Glutamatergic neuron (in vitro differentiated cells): ENCODE measurements around the gene ADAMTS17. TPM values are rescaled to one million over a fixed set of nuclear protein-coding genes. Genes with fewer than 3 reads are reported as not detected.

Experiments
- DNase-seq: peaks from one replicate; pipeline ENCODE4 v3.0.0; 2022
- H3K27ac Mint-ChIP-seq: one replicate; pipeline ENCODE4 v1.8.0; 2020; ENCODE audit warnings: mild to moderate bottlenecking, mixed read lengths, inconsistent platforms; ENCODE audit not compliant: unreplicated experiment
- H3K27me3 Mint-ChIP-seq: one replicate; pipeline ENCODE4 v1.8.0; 2020; ENCODE audit warnings: mild to moderate bottlenecking, moderate library complexity, mixed read lengths, inconsistent platforms; ENCODE audit not compliant: unreplicated experiment
- H3K36me3 Mint-ChIP-seq: one replicate; pipeline ENCODE4 v1.8.0; 2020; ENCODE audit warnings: mild to moderate bottlenecking, mixed read lengths, inconsistent platforms; ENCODE audit not compliant: unreplicated experiment
- H3K4me1 Mint-ChIP-seq: one replicate; pipeline ENCODE4 v1.8.0; 2020; ENCODE audit warnings: mild to moderate bottlenecking, low read depth, mixed read lengths, inconsistent platforms; ENCODE audit not compliant: unreplicated experiment
- H3K4me3 Mint-ChIP-seq: one replicate; pipeline ENCODE4 v1.8.0; 2020; ENCODE audit warnings: mild to moderate bottlenecking, mixed read lengths, inconsistent platforms; ENCODE audit not compliant: unreplicated experiment
- H3K9me3 Mint-ChIP-seq: one replicate; pipeline ENCODE4 v1.8.0; 2020; ENCODE audit warnings: mild to moderate bottlenecking, moderate library complexity, mixed read lengths, inconsistent platforms; ENCODE audit not compliant: unreplicated experiment
- total RNA-seq: library from RNA; stranded (reverse); fragmentation: NEBNext Ultra II Directional; extraction: Animal tissue kit (Norgen Biotek cat#: 25700); gene quantifications from one replicate; pipeline ENCODE4 v1.2.1, GENCODE V29; 2021; ENCODE audit not compliant: unreplicated experiment
- TF ChIP-seq, protein P1 (sequence below): fragments of 200-600 bp; sonication (generic); IDR thresholded peaks from one replicate; pipeline ENCODE4 v1.5.0; 2021; ENCODE audit not compliant: partially characterized antibody, unreplicated experiment

ADAMTS17 gene
- total RNA-seq, 1 donor from 2014 or later: 6.8 TPM

DNA sequence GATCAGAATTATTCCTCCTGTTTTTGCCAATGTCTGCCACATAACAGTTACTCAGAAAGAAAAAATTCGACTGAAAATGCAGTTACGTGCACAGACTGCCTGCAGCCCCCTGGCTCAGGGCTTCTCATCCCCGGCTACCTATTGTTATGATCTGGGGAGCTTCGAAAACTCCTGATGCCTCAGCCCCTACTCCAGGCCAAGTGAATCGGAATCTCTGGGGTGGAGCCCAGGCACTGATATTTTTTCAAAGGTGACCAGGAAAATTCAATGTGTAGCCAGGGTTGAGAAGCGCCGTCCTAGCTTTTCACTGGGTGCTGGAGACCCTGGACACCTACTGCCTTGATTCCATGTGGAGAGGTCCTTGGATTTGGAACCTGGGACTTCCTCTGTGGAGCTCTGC is 8.5 kb downstream of the ADAMTS17 start:
- Mint-ChIP-seq H3K27ac (no peak overlapping the region), H3K4me3 (no peak overlapping the region), H3K4me1 (no peaks in the 10 kb centered on the region), H3K9me3 (peaks cover 1% of the 10 kb centered on the region), H3K36me3 (no peaks in the 10 kb centered on the region), H3K27me3 (peaks cover 3% of the 10 kb centered on the region)
- TF ChIP-seq, protein P1, sequence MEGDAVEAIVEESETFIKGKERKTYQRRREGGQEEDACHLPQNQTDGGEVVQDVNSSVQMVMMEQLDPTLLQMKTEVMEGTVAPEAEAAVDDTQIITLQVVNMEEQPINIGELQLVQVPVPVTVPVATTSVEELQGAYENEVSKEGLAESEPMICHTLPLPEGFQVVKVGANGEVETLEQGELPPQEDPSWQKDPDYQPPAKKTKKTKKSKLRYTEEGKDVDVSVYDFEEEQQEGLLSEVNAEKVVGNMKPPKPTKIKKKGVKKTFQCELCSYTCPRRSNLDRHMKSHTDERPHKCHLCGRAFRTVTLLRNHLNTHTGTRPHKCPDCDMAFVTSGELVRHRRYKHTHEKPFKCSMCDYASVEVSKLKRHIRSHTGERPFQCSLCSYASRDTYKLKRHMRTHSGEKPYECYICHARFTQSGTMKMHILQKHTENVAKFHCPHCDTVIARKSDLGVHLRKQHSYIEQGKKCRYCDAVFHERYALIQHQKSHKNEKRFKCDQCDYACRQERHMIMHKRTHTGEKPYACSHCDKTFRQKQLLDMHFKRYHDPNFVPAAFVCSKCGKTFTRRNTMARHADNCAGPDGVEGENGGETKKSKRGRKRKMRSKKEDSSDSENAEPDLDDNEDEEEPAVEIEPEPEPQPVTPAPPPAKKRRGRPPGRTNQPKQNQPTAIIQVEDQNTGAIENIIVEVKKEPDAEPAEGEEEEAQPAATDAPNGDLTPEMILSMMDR: no peak
- DNase-seq: no peak

DNA sequence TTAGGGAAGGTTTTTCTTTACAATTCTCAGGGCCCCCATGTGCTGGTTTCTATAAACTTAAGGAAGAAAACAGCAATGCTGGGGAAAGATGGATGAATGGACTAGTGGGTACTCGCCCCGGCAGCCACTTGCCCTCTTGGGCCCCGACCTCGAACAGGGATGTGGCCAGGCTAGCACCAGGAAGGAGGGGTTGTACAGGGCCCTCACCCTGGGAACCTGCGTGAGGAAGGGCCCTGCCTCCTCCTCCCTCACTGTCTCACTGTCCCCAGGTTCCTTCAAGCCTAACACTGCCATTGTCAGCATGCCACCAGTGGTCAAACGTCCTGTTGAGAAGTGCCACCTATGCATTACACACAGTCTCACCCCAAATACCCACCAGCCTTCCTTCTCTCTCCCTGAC is 9.1 kb downstream of the ADAMTS17 start:
- no peak for DNase-seq
- TF ChIP-seq, protein P1: no peak
- H3K9me3 Mint-ChIP-seq: peaks cover 1% of the 10 kb centered on the region
- no peak overlapping the region for H3K27ac Mint-ChIP-seq
- no peaks in the 10 kb centered on the region for H3K36me3 Mint-ChIP-seq
- H3K4me3 Mint-ChIP-seq: no peak overlapping the region
- H3K27me3 Mint-ChIP-seq: peaks cover 3% of the 10 kb centered on the region
- no peaks in the 10 kb centered on the region for H3K4me1 Mint-ChIP-seq

DNA sequence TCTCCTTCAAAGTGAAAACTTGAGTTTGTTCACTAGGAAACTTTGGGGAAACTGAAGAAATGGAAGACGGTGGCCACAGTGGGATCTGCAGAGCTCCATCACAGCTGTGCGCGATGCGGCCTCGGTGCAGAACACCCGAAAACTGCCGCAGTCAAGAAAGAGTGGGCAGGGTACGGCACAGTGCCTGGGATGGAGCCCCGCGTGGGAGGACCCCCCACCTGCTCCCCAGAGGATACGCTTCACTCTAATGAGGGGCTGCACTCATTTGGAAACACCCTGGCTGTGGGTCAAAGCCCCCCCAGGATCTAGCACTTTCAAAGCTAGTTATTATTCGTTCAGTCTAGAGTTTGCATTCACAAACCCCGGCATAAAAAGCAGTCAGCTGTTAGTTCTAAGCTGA is 9.5 kb downstream of the ADAMTS17 start:
- Mint-ChIP-seq H3K4me1 (no peaks in the 10 kb centered on the region), H3K27ac (no peak overlapping the region), H3K9me3 (peaks cover 1% of the 10 kb centered on the region), H3K27me3 (peaks cover 3% of the 10 kb centered on the region), H3K36me3 (no peaks in the 10 kb centered on the region), H3K4me3 (no peak overlapping the region)
- TF ChIP-seq, protein P1: no peak
- DNase-seq: no peak

DNA sequence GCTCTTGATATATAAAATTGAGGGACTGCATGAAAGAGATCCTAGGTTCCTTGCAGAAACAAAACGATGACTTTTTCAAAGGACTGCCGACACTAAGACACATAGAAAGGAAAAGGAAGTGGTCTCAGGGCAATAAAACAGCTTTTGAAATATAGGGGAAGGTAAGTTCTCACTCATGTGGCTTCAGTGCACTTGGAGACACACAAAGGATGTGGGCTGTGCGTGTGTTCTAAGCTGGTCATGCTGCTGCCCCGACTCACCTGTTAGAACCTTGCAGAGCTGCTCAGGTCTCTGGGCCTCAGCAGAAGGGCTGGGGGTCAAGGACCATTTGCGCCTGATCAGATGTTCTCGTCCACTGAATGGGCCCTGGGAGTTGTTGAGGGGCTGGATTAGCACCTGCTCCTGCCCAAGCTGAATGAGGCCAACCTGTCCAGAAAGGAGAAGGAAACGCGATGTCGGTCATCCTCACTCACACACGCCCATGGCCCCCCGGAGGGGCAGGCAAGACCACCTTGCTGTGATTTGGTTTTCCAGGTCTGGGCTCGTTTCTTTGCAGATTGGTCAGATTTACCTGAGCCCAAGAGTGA is 11.1 kb downstream of the ADAMTS17 start:
- H3K9me3 Mint-ChIP-seq: peaks cover 1% of the 10 kb centered on the region
- no peaks in the 10 kb centered on the region for H3K4me1 Mint-ChIP-seq
- H3K27me3 Mint-ChIP-seq: peaks cover 3% of the 10 kb centered on the region
- DNase-seq: no peak
- no peak overlapping the region for H3K27ac Mint-ChIP-seq
- H3K4me3 Mint-ChIP-seq: no peak overlapping the region
- no peaks in the 10 kb centered on the region for H3K36me3 Mint-ChIP-seq
- TF ChIP-seq, protein P1: no peak

DNA sequence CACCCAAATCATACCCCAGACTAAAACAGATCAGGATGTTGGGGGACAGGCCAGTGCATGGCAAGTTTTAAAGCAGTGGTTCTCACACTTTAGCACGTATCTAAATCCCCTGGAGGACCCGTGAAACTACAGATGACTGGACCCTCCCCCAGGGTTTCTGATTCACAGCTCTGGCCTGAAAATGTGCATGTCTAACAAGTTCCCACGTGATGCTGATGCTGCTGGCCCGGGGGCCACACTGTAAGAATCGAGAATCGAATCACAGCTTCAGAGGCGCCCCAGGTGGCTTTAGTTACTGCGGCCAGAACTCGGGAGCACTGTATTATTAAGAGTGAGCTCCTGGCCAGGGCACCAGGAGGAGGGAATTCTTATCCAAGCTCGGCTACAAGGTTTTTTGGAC is 11.6 kb downstream of the ADAMTS17 start:
- Mint-ChIP-seq H3K36me3 (no peaks in the 10 kb centered on the region), H3K4me1 (no peaks in the 10 kb centered on the region), H3K9me3 (peaks cover 1% of the 10 kb centered on the region), H3K27me3 (peaks cover 5% of the 10 kb centered on the region), H3K4me3 (no peak overlapping the region), H3K27ac (no peak overlapping the region)
- TF ChIP-seq, protein P1: no peak
- DNase-seq: no peak
